ENCODE results near the gene GGACT.

GGACT gene

GRCh38 chr13:100522618-100523309 lies 65.8 kb downstream of the GGACT start:
- WGBS (ENCODE audit: insufficient coverage) = 92% methylated on average over 7 of the region's 9 CpGs
- no peak overlapping the region for H3K27ac ChIP-seq (ENCODE audit: insufficient read depth in 1 of 2, low read depth in 1 of 2, low read length in 2 of 2, poor library complexity in 1 of 2, severe bottlenecking in 2 of 2)
- no peaks in the 10 kb centered on the region for H3K9me3 ChIP-seq (ENCODE audit: control extremely low read depth in 1 of 5, control insufficient read depth in 4 of 5, insufficient read depth in 2 of 5, low read depth in 1 of 5, low read length in 4 of 5)
- peaks cover under 1 to 8% (median 6%) of the 10 kb centered on the region in 4 experiments for H3K4me1 ChIP-seq (ENCODE audit: control extremely low read depth in 1 of 4, control insufficient read depth in 4 of 4, insufficient read depth in 4 of 4, low read length in 3 of 4)
- H3K36me3 ChIP-seq (ENCODE audit: control insufficient read depth in 4 of 4, insufficient read depth in 4 of 4, low read length in 3 of 4) = peaks cover 0 to 7% (median 2%) of the 10 kb centered on the region in 4 experiments
- POLR2A ChIA-PET = no interaction called here
- CTCF ChIA-PET = interaction anchor here (0.8 to 1.6 kb wide), 2 partner anchors 11 to 50 kb away, joined by 3 read pairs; no protein-coding TSS in a partner anchor
- H3K27me3 ChIP-seq (replicated peaks in 2 of 5; ENCODE audit: control insufficient read depth in 4 of 5, insufficient read depth in 5 of 5, low read length in 4 of 5) = peaks cover 0 to 19% (median 3%) of the 10 kb centered on the region in 5 experiments
- H3K4me3 ChIP-seq (ENCODE audit: control insufficient read depth in 1 of 7, extremely low read depth in 1 of 7, insufficient read depth in 4 of 7, low read depth in 2 of 7, low read length in 6 of 7) = no peak overlapping the region
- DNase-seq = no peak

- WGBS (ENCODE audit: insufficient coverage) = 56% methylated on average over 15 of the region's 19 CpGs
- H3K9me3 ChIP-seq (ENCODE audit: control extremely low read depth in 1 of 5, control insufficient read depth in 4 of 5, insufficient read depth in 2 of 5, low read depth in 1 of 5, low read length in 4 of 5) = no peaks in the 10 kb centered on the region
- peaks cover 4 to 9% (median 6%) of the 10 kb centered on the region in 4 experiments for H3K4me1 ChIP-seq (ENCODE audit: control extremely low read depth in 1 of 4, control insufficient read depth in 4 of 4, insufficient read depth in 4 of 4, low read length in 3 of 4)
- peak in 2 of 3 donors; percentile 36 to 43 for DNase-seq
- H3K27me3 ChIP-seq (replicated peaks in 2 of 5; ENCODE audit: control insufficient read depth in 4 of 5, insufficient read depth in 5 of 5, low read length in 4 of 5) = peaks cover 0 to 19% (median 3%) of the 10 kb centered on the region in 5 experiments
- no peak overlapping the region for H3K27ac ChIP-seq (ENCODE audit: insufficient read depth in 1 of 2, low read depth in 1 of 2, low read length in 2 of 2, poor library complexity in 1 of 2, severe bottlenecking in 2 of 2)
- H3K4me3 ChIP-seq (ENCODE audit: control insufficient read depth in 1 of 7, extremely low read depth in 1 of 7, insufficient read depth in 4 of 7, low read depth in 2 of 7, low read length in 6 of 7) = peak overlapping the region in 1 of 7 experiments; percentile 1
- H3K36me3 ChIP-seq (ENCODE audit: control insufficient read depth in 4 of 4, insufficient read depth in 4 of 4, low read length in 3 of 4) = peaks cover 0 to 7% (median 1%) of the 10 kb centered on the region in 4 experiments
- ChIA-PET POLR2A (no interaction called here), CTCF (interaction anchor here (0.8 kb wide), 1 partner anchor 51 kb away, joined by 3 read pairs; no protein-coding TSS in a partner anchor)
Observed at GRCh38 chr13:100521851-100522617, 66.6 kb downstream of the GGACT start.

GRCh38 chr13:100520936-100521850 lies 67.4 kb downstream of the GGACT start:
- Histone ChIP-seq H3K4me1 (ENCODE audit: control extremely low read depth in 1 of 4, control insufficient read depth in 4 of 4, insufficient read depth in 4 of 4, low read length in 3 of 4) (peaks cover 4 to 9% (median 6%) of the 10 kb centered on the region in 4 experiments), H3K4me3 (ENCODE audit: control insufficient read depth in 1 of 7, extremely low read depth in 1 of 7, insufficient read depth in 4 of 7, low read depth in 2 of 7, low read length in 6 of 7) (no peak overlapping the region), H3K9me3 (ENCODE audit: control extremely low read depth in 1 of 5, control insufficient read depth in 4 of 5, insufficient read depth in 2 of 5, low read depth in 1 of 5, low read length in 4 of 5) (no peaks in the 10 kb centered on the region), H3K27ac (ENCODE audit: insufficient read depth in 1 of 2, low read depth in 1 of 2, low read length in 2 of 2, poor library complexity in 1 of 2, severe bottlenecking in 2 of 2) (no peak overlapping the region), H3K27me3 (replicated peaks in 2 of 5; ENCODE audit: control insufficient read depth in 4 of 5, insufficient read depth in 5 of 5, low read length in 4 of 5) (peaks cover 0 to 19% (median 3%) of the 10 kb centered on the region in 5 experiments), H3K36me3 (ENCODE audit: control insufficient read depth in 4 of 4, insufficient read depth in 4 of 4, low read length in 3 of 4) (peaks cover 0 to 7% (median under 1%) of the 10 kb centered on the region in 4 experiments)
- peak in 1 of 3 donors; percentile 6 for DNase-seq
- POLR2A ChIA-PET = no interaction called here
- CTCF ChIA-PET = no interaction called here
- 65% methylated on average over 25 of the region's 27 CpGs for WGBS (ENCODE audit: insufficient coverage)

- ChIA-PET CTCF (no interaction called here), POLR2A (no interaction called here)
- DNase-seq = no peak
- Histone ChIP-seq H3K27ac (ENCODE audit: insufficient read depth in 1 of 2, low read depth in 1 of 2, low read length in 2 of 2, poor library complexity in 1 of 2, severe bottlenecking in 2 of 2) (no peak overlapping the region), H3K27me3 (replicated peaks in 2 of 5; ENCODE audit: control insufficient read depth in 4 of 5, insufficient read depth in 5 of 5, low read length in 4 of 5) (peaks cover 0 to 19% (median 3%) of the 10 kb centered on the region in 5 experiments), H3K9me3 (ENCODE audit: control extremely low read depth in 1 of 5, control insufficient read depth in 4 of 5, insufficient read depth in 2 of 5, low read depth in 1 of 5, low read length in 4 of 5) (no peaks in the 10 kb centered on the region), H3K36me3 (ENCODE audit: control insufficient read depth in 4 of 4, insufficient read depth in 4 of 4, low read length in 3 of 4) (peaks cover 0 to 7% (median 3%) of the 10 kb centered on the region in 4 experiments), H3K4me1 (ENCODE audit: control extremely low read depth in 1 of 4, control insufficient read depth in 4 of 4, insufficient read depth in 4 of 4, low read length in 3 of 4) (peaks cover 4 to 9% (median 6%) of the 10 kb centered on the region in 4 experiments), H3K4me3 (ENCODE audit: control insufficient read depth in 1 of 7, extremely low read depth in 1 of 7, insufficient read depth in 4 of 7, low read depth in 2 of 7, low read length in 6 of 7) (no peak overlapping the region)
- 100% methylated on average over 8 of the region's 9 CpGs for WGBS (ENCODE audit: insufficient coverage)
Observed at GRCh38 chr13:100519626-100520025, 69.0 kb downstream of the GGACT start.

- CTCF ChIA-PET = interaction anchor here (0.8 to 1.2 kb wide), 2 partner anchors 600 to 862 kb away, joined by 3 to 4 read pairs; no protein-coding TSS in a partner anchor
Observed at GRCh38 chr13:100518394-100519062, 70.1 kb downstream of the GGACT start.

GRCh38 chr13:100517728-100518127 lies 70.9 kb downstream of the GGACT start:
- peak in 2 of 3 donors; percentile 32 to 53 for DNase-seq
- Histone ChIP-seq H3K36me3 (ENCODE audit: control insufficient read depth in 4 of 4, insufficient read depth in 4 of 4, low read length in 3 of 4) (peaks cover 0 to 6% (median 0%) of the 10 kb centered on the region in 4 experiments), H3K4me3 (ENCODE audit: control insufficient read depth in 1 of 7, extremely low read depth in 1 of 7, insufficient read depth in 4 of 7, low read depth in 2 of 7, low read length in 6 of 7) (peak overlapping the region in 3 of 7 experiments; percentile 4 to 42 (median 13)), H3K27ac (ENCODE audit: insufficient read depth in 1 of 2, low read depth in 1 of 2, low read length in 2 of 2, poor library complexity in 1 of 2, severe bottlenecking in 2 of 2) (no peak overlapping the region), H3K4me1 (ENCODE audit: control extremely low read depth in 1 of 4, control insufficient read depth in 4 of 4, insufficient read depth in 4 of 4, low read length in 3 of 4) (peaks cover 4 to 9% (median 6%) of the 10 kb centered on the region in 4 experiments), H3K9me3 (ENCODE audit: control extremely low read depth in 1 of 5, control insufficient read depth in 4 of 5, insufficient read depth in 2 of 5, low read depth in 1 of 5, low read length in 4 of 5) (no peaks in the 10 kb centered on the region), H3K27me3 (replicated peaks in 2 of 5; ENCODE audit: control insufficient read depth in 4 of 5, insufficient read depth in 5 of 5, low read length in 4 of 5) (peaks cover 0 to 10% (median 0%) of the 10 kb centered on the region in 5 experiments)
- ChIA-PET POLR2A (no interaction called here), CTCF (interaction anchor here (1.2 to 4.5 kb wide), 2 partner anchors 600 to 602 kb away, joined by 3 to 20 read pairs; no protein-coding TSS in a partner anchor)
- 26% methylated on average over 13 of the region's 13 CpGs for WGBS (ENCODE audit: insufficient coverage)

More at GRCh38 chr13:100518394-100519062, 70.1 kb downstream of the GGACT start:
- H3K27me3 ChIP-seq (replicated peaks in 2 of 5; ENCODE audit: control insufficient read depth in 4 of 5, insufficient read depth in 5 of 5, low read length in 4 of 5) = peaks cover 0 to 15% (median 0%) of the 10 kb centered on the region in 5 experiments
- POLR2A ChIA-PET = no interaction called here
- no peaks in the 10 kb centered on the region for H3K9me3 ChIP-seq (ENCODE audit: control extremely low read depth in 1 of 5, control insufficient read depth in 4 of 5, insufficient read depth in 2 of 5, low read depth in 1 of 5, low read length in 4 of 5)
- H3K4me3 ChIP-seq (ENCODE audit: control insufficient read depth in 1 of 7, extremely low read depth in 1 of 7, insufficient read depth in 4 of 7, low read depth in 2 of 7, low read length in 6 of 7) = no peak overlapping the region
- H3K27ac ChIP-seq (ENCODE audit: insufficient read depth in 1 of 2, low read depth in 1 of 2, low read length in 2 of 2, poor library complexity in 1 of 2, severe bottlenecking in 2 of 2) = no peak overlapping the region
- peaks cover 0 to 6% (median under 1%) of the 10 kb centered on the region in 4 experiments for H3K36me3 ChIP-seq (ENCODE audit: control insufficient read depth in 4 of 4, insufficient read depth in 4 of 4, low read length in 3 of 4)
- no CpG with 5 or more reads among the region's 8 CpGs for WGBS (ENCODE audit: insufficient coverage)
- DNase-seq = no peak
- peaks cover 4 to 9% (median 6%) of the 10 kb centered on the region in 4 experiments for H3K4me1 ChIP-seq (ENCODE audit: control extremely low read depth in 1 of 4, control insufficient read depth in 4 of 4, insufficient read depth in 4 of 4, low read length in 3 of 4)
